NT2/D1 (cell line): ENCODE results near the gene PGC.

Experiments used
- DNase-seq: peaks from one replicate; pipeline ENCODE4 v3.0.0-alpha.2; 2011; ENCODE audit warnings: low read depth, low spot score
- H3K27me3 ChIP-seq: 2 replicates; pipeline ENCODE4 v1.6.0; 2011; ENCODE audit warnings: mild to moderate bottlenecking; ENCODE audit not compliant: insufficient read length, insufficient read depth
- H3K36me3 ChIP-seq: 2 replicates; pipeline ENCODE4 v1.6.1; 2011; ENCODE audit warnings: mild to moderate bottlenecking, low read length, mixed read lengths; ENCODE audit not compliant: insufficient read depth, insufficient read length
- H3K4me1 ChIP-seq: 2 replicates; pipeline ENCODE4 v1.5.1; 2011; ENCODE audit not compliant: insufficient read depth, insufficient read length
- H3K4me3 ChIP-seq: 2 replicates; pipeline ENCODE4 v1.5.1; 2011; ENCODE audit warnings: low read depth; ENCODE audit not compliant: insufficient read length
- H3K9ac ChIP-seq: 2 replicates; pipeline ENCODE4 v1.6.0; 2011; ENCODE audit warnings: low read depth; ENCODE audit not compliant: insufficient read length
- H3K9me3 ChIP-seq: 2 replicates; pipeline ENCODE4 v1.5.1; 2011; ENCODE audit warnings: mild to moderate bottlenecking, low read length; ENCODE audit not compliant: insufficient read depth
- SUZ12 ChIP-seq: IDR thresholded peaks from 2 replicates; pipeline ENCODE4 v1.6.1; 2011; ENCODE audit not compliant: insufficient read length, insufficient read depth; ENCODE audit errors: extremely low read depth
- YY1 ChIP-seq: IDR thresholded peaks from 2 replicates; pipeline ENCODE4 v1.6.1; 2011; ENCODE audit not compliant: insufficient read length, insufficient read depth
- ZNF274 ChIP-seq: IDR thresholded peaks from 2 replicates; pipeline ENCODE4 v1.6.1; 2011; ENCODE audit warnings: mild to moderate bottlenecking, low read depth, low read length

The PGC gene

DNA sequence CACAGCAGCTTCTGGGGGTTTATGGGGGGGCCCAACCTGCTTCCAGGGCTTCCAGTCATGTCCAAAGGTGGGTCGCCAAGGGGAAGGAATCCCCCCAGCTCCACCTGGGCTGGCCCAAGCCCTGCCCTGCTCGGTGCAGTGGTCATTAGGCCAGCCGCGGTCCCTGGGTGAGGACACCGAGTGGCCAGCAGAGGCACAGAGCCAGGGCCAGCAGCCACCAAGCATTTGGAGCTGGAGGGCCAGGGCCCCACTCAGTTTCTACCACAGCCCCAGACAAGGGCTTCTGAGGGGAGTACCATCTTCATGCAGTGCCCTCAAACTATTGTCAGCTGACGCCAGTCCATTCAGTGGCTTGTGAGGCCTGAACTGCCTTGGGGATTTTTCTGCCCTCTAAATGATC is 51.4 kb downstream of the PGC start:
- H3K27me3 ChIP-seq, result no peaks in the 10 kb centered on the region
- H3K9ac ChIP-seq, result no peak overlapping the region
- DNase-seq, result no peak
- H3K4me1 ChIP-seq, result peaks cover 21% of the 10 kb centered on the region
- TF ChIP-seq SUZ12 (no peak), YY1 (no peak), ZNF274 (no peak)
- no peaks in the 10 kb centered on the region for H3K9me3 ChIP-seq
- no peaks in the 10 kb centered on the region for H3K36me3 ChIP-seq
- H3K4me3 ChIP-seq, result no peak overlapping the region

DNA sequence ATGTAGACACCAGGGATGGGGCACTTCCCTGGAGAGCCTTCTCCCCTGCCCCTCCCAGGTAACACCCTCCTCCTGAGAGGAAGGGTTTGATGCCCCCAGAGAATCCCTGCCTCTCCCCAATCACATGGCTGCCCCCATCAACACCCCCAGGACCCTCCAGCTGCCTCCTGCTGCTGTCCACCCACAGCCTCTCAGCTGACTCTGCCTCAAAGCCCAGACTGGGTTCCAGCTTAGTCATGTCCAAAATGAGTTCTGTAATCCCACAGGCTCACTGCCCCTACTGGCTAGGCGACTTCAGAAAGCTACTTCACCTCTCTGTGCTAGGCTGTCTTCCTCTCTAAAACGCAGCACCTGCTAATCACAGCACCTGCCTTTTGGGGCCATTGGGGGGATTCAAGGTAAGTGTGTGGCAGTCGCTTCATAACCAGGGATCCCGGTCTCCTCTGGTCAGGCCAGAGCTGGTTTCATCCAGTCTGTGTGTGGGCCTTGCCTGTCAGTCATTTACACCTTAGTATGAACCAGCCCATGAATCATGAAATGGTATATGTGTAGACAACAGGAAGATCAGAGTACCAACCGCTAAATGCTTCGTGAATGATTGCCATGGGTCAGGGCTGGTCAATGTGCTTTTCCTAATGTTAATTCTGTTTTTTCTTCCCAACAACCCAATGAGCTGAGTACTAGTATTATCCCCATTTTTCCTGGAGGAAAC is 52.2 kb downstream of the PGC start:
- H3K9ac ChIP-seq, result no peak overlapping the region
- no peaks in the 10 kb centered on the region for H3K9me3 ChIP-seq
- H3K27me3 ChIP-seq, result no peaks in the 10 kb centered on the region
- no peak for TF ChIP-seq YY1
- no peak for TF ChIP-seq SUZ12
- TF ChIP-seq ZNF274, result no peak
- H3K4me3 ChIP-seq, result no peak overlapping the region
- H3K4me1 ChIP-seq, result peaks cover 21% of the 10 kb centered on the region
- H3K36me3 ChIP-seq, result no peaks in the 10 kb centered on the region
- DNase-seq, result no peak

DNA sequence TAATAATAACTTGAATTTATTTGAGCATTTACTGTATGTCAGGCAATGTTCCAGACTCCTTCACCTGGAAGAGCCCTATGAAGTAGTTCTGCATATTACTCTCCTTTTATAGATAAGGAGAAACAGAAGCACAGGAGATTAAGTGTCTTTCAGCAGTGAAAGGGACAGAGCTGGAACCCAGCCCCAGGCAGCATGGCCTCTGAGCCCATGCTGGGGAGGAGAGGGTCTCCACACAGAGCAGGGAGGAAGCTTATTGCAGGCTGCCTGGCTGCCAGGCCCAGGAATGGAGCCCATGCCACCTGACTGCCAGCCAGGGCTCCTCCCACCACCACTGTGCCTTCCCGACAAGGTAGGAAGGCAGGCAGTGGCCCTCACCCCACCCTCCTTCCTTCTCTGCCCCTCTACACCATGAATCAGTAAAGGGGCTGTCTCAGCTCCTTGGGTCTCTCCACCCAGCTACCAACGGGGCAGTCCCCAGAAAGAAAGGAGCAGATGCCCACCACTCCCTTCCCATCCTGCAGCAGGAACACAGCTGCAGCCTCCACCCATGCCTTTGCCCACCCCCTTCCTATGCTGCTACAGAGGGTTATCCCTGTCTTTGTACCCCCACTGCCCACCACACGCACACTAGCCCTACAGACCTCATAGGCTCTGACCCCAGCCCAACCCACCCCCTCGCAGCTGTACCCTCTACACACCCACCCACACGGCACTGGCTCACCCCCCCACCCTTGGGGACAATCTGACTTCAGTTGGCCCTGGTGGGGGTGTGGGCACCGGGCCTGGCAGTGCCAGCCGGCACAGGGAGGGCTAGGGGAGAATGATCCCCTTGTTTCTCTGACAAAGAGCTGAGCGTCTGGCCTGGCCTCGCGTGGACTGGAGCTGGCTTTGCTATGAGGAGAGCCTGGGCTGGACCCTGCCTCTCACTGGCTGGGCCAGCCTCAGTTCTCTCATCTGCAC is 53.6 kb downstream of the PGC start:
- Histone ChIP-seq H3K36me3 (no peaks in the 10 kb centered on the region), H3K9me3 (no peaks in the 10 kb centered on the region), H3K27me3 (no peaks in the 10 kb centered on the region), H3K4me3 (no peak overlapping the region), H3K9ac (peak overlapping the region; percentile 10), H3K4me1 (peaks cover 12% of the 10 kb centered on the region)
- TF ChIP-seq SUZ12, result no peak
- DNase-seq, result no peak

DNA sequence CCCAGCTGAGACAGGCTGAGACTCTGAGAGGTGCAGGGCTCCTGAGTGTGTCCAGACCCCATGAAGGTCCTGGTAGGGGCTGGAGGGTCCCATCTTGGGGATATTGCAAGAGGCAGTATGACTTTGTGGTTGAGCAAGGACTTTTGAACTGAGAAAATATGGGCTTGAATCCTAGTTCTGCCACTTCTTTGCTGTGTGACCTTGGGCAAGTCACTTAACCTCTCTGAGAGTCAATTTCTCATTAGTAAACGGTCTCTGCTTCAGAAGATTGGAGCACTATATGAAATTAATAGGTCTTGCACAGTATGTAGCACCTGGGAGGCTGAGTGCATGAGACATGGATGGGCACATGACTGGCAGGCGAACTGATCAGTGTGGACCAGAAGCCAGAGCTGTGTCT is 54.5 kb downstream of the PGC start:
- no peaks in the 10 kb centered on the region for H3K9me3 ChIP-seq
- no peaks in the 10 kb centered on the region for H3K36me3 ChIP-seq
- no peaks in the 10 kb centered on the region for H3K27me3 ChIP-seq
- no peak overlapping the region for H3K9ac ChIP-seq
- no peak for DNase-seq
- TF ChIP-seq SUZ12, result no peak
- TF ChIP-seq ZNF274, result no peak
- TF ChIP-seq YY1, result no peak
- H3K4me1 ChIP-seq, result peaks cover 15% of the 10 kb centered on the region
- H3K4me3 ChIP-seq, result no peak overlapping the region

DNA sequence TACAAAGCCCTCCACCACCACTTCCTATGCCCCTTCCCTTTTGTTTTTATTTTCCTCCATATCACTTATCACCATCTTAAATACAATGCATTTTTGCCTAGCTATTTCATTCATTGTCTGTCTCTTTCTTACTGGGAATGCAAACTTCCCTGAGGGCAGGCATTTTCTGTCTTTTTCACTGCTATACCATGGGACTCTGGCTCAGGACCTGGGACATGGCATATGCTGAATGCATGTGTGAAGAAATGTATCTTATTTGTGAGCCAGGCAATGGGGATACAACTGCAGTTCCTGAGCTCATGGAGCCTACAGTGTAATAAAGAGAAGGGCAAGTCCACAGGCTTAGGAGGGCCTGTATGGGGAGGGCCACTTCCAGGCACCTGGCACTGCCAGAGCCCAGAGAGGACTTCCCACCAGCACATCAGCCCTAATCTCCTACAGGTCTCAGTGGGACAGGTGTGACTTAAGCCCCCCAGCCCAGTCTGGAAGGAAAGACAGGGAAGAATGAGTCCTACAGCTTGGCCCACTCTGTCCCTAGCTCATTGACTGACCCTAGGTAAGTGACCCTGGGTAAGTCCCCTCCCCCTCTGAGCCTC is 55.0 kb downstream of the PGC start:
- Histone ChIP-seq H3K27me3 (no peaks in the 10 kb centered on the region), H3K9me3 (no peaks in the 10 kb centered on the region), H3K36me3 (no peaks in the 10 kb centered on the region), H3K9ac (no peak overlapping the region), H3K4me3 (no peak overlapping the region), H3K4me1 (peaks cover 17% of the 10 kb centered on the region)
- DNase-seq, result no peak
- TF ChIP-seq ZNF274 (no peak), YY1 (no peak)

DNA sequence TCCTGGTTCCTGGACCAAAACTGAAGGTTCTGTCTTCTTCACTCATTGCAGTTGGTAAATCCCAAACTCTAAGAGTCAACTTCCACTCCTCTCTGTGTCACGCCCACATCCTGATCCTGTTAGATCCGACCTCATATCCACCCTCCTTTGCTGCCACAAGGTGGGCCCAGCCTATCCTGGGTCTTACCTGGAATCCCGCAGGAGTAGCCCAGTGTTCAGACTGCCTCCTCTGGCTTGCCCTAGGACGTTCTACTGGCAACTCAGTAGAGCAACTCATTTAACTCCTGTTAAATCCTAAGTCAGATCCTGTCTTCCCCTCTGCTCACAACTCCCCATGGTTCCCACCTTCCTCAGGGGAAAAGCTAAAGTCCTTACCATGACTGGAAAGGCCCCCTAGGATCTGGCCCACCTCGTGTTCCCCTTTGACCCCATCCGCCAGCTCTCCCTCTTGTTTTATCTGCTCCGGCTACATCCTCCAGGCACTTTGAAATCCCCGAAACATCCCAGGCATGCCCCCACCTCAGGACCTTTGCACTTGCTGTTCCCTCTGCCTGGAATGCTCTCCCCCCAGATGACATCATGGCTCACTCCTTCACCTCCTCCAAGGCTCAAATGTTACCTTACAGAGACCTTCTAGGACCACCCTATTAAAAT is 55.6 kb downstream of the PGC start:
- H3K4me1 ChIP-seq, result peaks cover 22% of the 10 kb centered on the region
- TF ChIP-seq SUZ12 (no peak), ZNF274 (no peak), YY1 (no peak)
- no peaks in the 10 kb centered on the region for H3K27me3 ChIP-seq
- no peaks in the 10 kb centered on the region for H3K36me3 ChIP-seq
- H3K9me3 ChIP-seq, result no peaks in the 10 kb centered on the region
- no peak overlapping the region for H3K4me3 ChIP-seq
- no peak for DNase-seq
- peak overlapping the region; percentile 10 for H3K9ac ChIP-seq
